Measurements from ENCODE around the gene CDH12. TPM values are rescaled to one million over a fixed set of nuclear protein-coding genes. Genes with fewer than 3 reads are reported as not detected.

The CDH12 gene
- total and polyA plus RNA-seq, 7 donors = not detected

GRCh38 chr5:22050931-22051330, 802.2 kb downstream of the CDH12 start:
- no peak overlapping the region for H3K27ac ChIP-seq
- no peaks in the 10 kb centered on the region for H3K27me3 ChIP-seq (ENCODE audit: insufficient read depth in 3 of 3, low read length in 2 of 3)
- no peaks in the 10 kb centered on the region for H3K9me3 ChIP-seq
- intact Hi-C loops (cut with DNase I) = no loop called here
- 44 to 52% (median 49%) methylated on average over 2 of the region's 2 CpGs for WGBS, 3 donors
- DNase-seq (no peak), ATAC-seq (no peak)
- TF ChIP-seq CTCF (IDR thresholded peaks at IDR 0.05) = no peak
- no peaks in the 10 kb centered on the region for H3K4me1 ChIP-seq
- H3K4me3 ChIP-seq = no peak overlapping the region
- H3K36me3 ChIP-seq (ENCODE audit: insufficient read depth in 1 of 2, low read depth in 1 of 2) = no peaks in the 10 kb centered on the region

- Histone ChIP-seq H3K9me3 (no peaks in the 10 kb centered on the region), H3K4me3 (no peak overlapping the region), H3K4me1 (no peaks in the 10 kb centered on the region), H3K36me3 (ENCODE audit: insufficient read depth in 1 of 2, low read depth in 1 of 2) (no peaks in the 10 kb centered on the region), H3K27me3 (ENCODE audit: insufficient read depth in 3 of 3, low read length in 2 of 3) (no peaks in the 10 kb centered on the region), H3K27ac (no peak overlapping the region)
- DNase-seq (no peak), ATAC-seq (no peak)
- intact Hi-C loops (cut with DNase I) = no loop called here
- TF ChIP-seq CTCF (IDR thresholded peaks at IDR 0.05) = no peak
These were observed 808.9 kb downstream of the CDH12 start for GRCh38 chr5:22044229-22044628.

GRCh38 chr5:22036061-22036460, 817.1 kb downstream of the CDH12 start:
- intact Hi-C loops (cut with DNase I) = no loop called here
- Histone ChIP-seq H3K9me3 (no peaks in the 10 kb centered on the region), H3K4me1 (no peaks in the 10 kb centered on the region), H3K36me3 (ENCODE audit: insufficient read depth in 1 of 2, low read depth in 1 of 2) (no peaks in the 10 kb centered on the region), H3K27me3 (ENCODE audit: insufficient read depth in 3 of 3, low read length in 2 of 3) (no peaks in the 10 kb centered on the region), H3K27ac (no peak overlapping the region), H3K4me3 (no peak overlapping the region)
- no peak for TF ChIP-seq CTCF (IDR thresholded peaks at IDR 0.05)
- DNase-seq (no peak), ATAC-seq (no peak)

- no peaks in the 10 kb centered on the region for H3K27me3 ChIP-seq (ENCODE audit: insufficient read depth in 3 of 3, low read length in 2 of 3)
These were observed 820.1 kb downstream of the CDH12 start for GRCh38 chr5:22033066-22033465.

More at GRCh38 chr5:22033066-22033465, 820.1 kb downstream of the CDH12 start:
- ATAC-seq = no peak
- Histone ChIP-seq H3K36me3 (ENCODE audit: insufficient read depth in 1 of 2, low read depth in 1 of 2) (no peaks in the 10 kb centered on the region), H3K27ac (no peak overlapping the region), H3K9me3 (no peaks in the 10 kb centered on the region), H3K4me1 (no peaks in the 10 kb centered on the region), H3K4me3 (no peak overlapping the region)
- DNase-seq = no peak
- no peak for TF ChIP-seq CTCF (IDR thresholded peaks at IDR 0.05)
- WGBS, 3 donors = 39 to 60% (median 43%) methylated on average over 2 of the region's 2 CpGs
- intact Hi-C loops (cut with DNase I) = no loop called here

All from psoas muscle (tissue), 8 donors.